Measurements from ENCODE around the gene TTC24.
"Not testable (repeated sequence)": the region's sequence is repeated elsewhere in the genome, so short reads cannot be mapped to it uniquely, and the experiment has no call there.

TTC24 gene

DNA sequence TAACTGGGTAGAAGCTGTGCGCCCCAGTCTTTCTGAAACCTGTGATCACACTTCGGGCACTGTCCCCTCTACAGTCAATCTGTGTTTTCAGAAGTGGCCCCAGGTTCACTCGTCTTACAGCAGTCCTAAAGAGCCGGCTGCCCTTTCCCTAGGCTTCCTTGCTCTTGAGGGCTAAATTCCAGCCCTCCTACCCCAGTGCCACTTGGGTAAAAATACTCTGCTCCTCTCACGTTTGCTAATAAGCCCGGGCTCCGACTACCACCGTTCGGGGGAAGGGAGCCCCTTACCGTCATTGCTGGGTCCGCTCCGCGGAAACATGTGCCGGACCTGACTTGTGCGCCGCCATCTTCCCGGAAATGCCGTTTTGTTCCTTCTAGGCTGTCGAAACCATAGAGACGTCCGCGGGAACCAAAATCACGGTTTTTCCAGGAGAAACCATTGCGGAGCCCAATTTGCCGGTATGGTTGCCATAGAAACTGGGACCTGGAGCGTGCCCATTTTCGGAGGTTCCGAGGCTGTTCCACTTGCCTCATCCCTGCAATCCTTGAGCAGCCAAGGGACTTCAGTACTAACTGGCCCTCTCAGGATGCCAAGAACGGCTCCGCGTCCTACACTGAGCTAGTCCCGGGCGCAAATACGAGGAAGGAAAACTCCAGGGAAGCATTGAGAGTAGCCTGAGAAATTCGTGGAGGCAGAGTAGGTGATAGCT lies 21.8 kb downstream of the TTC24 start, which contains the start of gene GPATCH4:
GPATCH4 (minus strand) TSS at position 358 of the 709 bp plus-strand sequence.
- TF ChIP-seq, protein P1, sequence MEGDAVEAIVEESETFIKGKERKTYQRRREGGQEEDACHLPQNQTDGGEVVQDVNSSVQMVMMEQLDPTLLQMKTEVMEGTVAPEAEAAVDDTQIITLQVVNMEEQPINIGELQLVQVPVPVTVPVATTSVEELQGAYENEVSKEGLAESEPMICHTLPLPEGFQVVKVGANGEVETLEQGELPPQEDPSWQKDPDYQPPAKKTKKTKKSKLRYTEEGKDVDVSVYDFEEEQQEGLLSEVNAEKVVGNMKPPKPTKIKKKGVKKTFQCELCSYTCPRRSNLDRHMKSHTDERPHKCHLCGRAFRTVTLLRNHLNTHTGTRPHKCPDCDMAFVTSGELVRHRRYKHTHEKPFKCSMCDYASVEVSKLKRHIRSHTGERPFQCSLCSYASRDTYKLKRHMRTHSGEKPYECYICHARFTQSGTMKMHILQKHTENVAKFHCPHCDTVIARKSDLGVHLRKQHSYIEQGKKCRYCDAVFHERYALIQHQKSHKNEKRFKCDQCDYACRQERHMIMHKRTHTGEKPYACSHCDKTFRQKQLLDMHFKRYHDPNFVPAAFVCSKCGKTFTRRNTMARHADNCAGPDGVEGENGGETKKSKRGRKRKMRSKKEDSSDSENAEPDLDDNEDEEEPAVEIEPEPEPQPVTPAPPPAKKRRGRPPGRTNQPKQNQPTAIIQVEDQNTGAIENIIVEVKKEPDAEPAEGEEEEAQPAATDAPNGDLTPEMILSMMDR (IDR thresholded peaks at IDR 0.05; ENCODE audit: low read depth, low read length, missing control alignments) = no peak
- peak within 1 kb of the TSS; percentile 74 for H3K4me3 ChIP-seq (replicated peaks; ENCODE audit: low read depth, low read length)
- DNase-seq (ENCODE audit: extremely low read depth, low read depth) = peak; percentile 87

DNA sequence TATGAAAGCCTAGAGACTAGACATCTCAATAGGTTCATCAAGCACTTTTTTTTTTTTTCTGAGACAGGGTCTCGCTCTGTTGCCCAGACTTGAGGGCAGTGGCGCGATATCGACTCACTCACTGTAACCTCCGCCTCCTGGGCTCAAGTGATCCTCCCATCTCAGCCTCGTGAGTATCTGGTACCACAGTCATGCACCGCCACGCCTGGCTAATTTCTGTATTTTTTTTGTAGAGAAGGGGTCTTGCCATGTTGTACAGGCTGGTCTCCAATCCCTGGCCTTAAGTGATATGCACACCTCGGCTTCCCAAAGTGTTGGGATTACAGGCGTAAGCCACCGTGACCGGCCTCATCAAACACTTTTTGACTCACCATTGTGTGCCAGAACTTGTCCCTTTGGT lies 22.4 kb downstream of the TTC24 start:
- no peak for DNase-seq (ENCODE audit: extremely low read depth, low read depth)
- TF ChIP-seq, protein P1 (IDR thresholded peaks at IDR 0.05; ENCODE audit: low read depth, low read length, missing control alignments) = no peak
- peak overlapping the region; percentile 74 for H3K4me3 ChIP-seq (replicated peaks; ENCODE audit: low read depth, low read length)

DNA sequence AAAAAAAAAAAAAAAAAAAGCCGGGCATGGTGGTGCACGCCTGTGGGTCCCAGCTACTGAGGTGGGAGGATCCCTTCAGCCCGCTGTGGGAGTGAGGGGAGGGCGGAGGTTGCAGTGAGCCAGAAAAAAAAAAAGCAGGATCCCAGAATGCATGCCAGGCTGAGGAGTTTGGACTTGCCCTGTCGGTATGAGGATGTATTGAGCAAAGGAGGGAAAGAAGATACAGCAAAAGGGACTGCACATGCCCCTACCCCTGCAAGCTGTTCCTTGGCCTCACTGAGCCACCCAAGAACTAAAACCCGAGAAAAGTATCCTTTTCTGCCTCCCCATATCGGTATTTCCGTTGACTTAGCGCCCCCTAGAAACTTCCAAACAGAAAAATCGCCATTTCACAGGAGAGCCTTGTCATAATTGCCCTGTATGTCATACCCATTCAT lies 23.1 kb downstream of the TTC24 start:
- no peak for DNase-seq (ENCODE audit: extremely low read depth, low read depth)
- no peak overlapping the region for H3K4me3 ChIP-seq (replicated peaks; ENCODE audit: low read depth, low read length)
- TF ChIP-seq, protein P1 (IDR thresholded peaks at IDR 0.05; ENCODE audit: low read depth, low read length, missing control alignments) = peak; percentile 54

DNA sequence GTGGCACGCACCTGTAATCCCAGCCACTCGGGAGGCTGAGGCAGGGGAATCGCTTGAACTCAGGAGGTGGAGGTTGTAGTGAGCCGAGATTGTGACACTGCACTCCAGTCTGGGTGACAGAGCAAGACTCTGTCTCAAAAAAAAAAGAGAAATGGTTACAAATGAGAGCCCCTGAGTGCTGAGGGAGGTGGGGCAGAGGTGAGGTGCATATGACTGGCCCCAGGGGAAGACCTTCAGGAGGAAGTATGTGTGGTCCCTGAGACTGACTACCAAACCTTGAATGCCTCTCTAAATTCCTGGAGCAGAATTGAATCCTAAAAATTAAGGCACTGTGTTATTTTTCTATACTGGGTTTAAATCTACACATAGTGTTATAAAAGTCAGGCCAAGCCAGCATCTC lies 27.8 kb downstream of the TTC24 start:
- not testable (repeated sequence) for DNase-seq (ENCODE audit: extremely low read depth, low read depth); H3K4me3 ChIP-seq (replicated peaks; ENCODE audit: low read depth, low read length)

DNA sequence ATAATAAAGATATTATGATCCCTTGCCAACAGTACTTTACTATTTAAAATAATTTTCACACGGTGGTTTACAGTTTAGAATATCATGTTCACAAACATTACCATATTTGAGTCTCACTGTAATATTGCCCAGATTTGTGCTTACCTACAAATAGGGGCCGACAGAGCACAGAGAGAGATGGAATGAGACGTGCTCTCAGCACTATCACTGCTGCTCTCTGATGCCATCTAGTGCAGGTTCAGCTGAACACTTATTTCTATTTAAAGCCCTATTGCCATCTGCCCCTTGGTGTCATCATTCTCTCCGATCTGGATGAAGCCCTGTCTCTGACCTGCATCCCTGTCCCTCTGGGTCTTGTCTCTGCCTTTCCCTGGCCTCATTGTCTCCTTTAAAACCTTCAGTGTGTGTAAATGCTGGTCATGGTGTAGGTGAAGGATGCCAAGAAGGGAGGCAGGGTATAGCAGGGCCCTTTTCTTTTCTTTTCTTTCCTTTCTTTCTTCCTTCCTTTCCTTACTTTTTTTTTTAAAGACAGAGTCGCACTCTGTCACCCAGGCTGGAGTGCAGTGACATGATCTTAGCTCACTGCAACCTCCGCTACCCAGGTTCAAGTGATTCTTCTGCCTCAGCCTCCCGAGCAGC lies 28.6 kb downstream of the TTC24 start:
- TF ChIP-seq, protein P1 (IDR thresholded peaks at IDR 0.05; ENCODE audit: low read depth, low read length, missing control alignments) = peak; percentile 79
- DNase-seq (ENCODE audit: extremely low read depth, low read depth) = peak; percentile 51
- H3K4me3 ChIP-seq (replicated peaks; ENCODE audit: low read depth, low read length) = no peak overlapping the region

DNA sequence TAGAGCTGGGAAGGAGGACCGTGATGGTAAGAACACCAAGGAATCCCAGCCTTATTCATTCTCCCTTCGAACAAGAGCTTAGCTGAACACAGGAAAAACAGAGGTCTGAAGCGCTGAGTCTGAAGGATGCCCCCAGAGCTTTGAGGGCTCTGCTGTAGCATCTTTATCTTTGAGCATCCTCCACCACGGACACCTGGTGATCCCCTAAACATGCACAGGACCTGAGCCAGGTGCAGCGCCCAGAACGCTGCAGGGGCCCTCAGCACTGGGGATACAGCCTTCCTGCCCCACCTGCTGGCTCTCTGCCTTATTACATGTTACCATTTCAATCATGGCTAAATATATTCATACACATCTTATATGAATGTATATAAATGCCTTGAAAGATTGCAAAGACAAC lies 29.5 kb downstream of the TTC24 start:
- no peak overlapping the region for H3K4me3 ChIP-seq (replicated peaks; ENCODE audit: low read depth, low read length)
- no peak for DNase-seq (ENCODE audit: extremely low read depth, low read depth)
- TF ChIP-seq, protein P1 (IDR thresholded peaks at IDR 0.05; ENCODE audit: low read depth, low read length, missing control alignments) = peak; percentile 64

DNA sequence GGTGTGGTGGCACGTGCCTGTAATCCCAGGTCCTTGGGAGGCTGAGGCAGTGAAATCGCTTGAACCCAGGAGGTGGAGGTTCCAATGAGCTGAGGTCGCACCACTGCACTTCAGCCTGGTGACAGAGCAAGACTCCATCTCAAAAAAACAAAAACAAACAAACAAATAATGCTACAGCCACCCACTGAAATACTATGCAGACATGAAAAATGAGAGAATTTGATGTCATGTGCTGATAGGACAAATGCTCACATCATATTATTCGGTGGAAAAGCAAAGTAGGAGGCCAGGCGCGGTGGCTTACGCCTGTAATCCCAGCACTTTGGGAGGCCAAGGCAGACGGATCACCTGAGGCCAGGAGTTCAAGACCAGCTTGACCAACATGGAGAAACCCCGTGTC lies 30.5 kb downstream of the TTC24 start:
- DNase-seq (ENCODE audit: extremely low read depth, low read depth) = not testable (repeated sequence)

More for the DNA sequence above, 30.5 kb downstream of the TTC24 start:
- not testable (repeated sequence) for H3K4me3 ChIP-seq (replicated peaks; ENCODE audit: low read depth, low read length)
